Stimulated activated CD4-positive, alpha-beta T cell treated with anti-CD3 and anti-CD28 coated beads, Interleukin-2, amount 100 ng/mL, for 48 hours (primary cell): ENCODE results near the gene PRDX5.

Experiments
- DNase-seq, 2 donors: peaks; one replicate each; pipeline ENCODE4 v3.0.0-alpha.2; 2020

PRDX5 gene

DNA sequence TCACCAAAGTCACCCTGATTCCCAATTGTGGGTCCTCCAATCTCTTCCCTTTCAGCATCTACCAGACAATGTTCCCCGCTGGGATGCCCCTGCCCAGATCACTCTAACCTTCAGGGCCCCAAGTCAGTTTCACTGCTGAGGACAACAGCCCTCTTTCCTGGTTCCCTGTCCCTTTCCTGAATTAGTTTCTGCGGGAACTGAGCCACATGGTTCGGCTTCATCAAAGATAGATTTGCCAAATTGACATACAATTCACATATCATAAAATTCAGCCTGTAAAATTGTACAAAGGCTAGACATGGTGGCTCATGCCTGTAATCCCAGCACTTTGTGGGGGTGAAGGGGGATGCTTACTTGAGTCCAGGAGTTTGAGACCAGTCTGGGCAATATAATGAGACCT lies 10.1 kb downstream of the PRDX5 start:
- no peak for DNase-seq

DNA sequence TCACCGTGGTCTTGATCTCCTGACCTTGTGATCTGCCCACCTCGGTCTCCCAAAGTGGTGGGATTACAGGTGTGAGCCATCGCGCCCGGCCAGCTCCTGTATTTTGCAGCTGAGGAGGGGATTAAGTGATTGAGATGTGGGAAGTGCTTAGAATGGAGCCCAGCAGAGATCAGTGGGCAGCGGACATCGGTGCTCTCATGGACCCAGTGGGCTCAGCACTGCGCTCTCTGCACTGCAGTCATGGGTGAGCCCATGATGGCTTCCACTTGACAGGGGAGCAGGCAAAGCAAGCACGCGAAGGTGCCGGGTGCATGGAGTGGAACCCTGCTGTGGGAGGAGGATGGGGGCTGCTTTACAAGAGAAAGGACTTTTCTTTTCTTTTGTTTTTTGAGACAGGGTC lies 13.0 kb downstream of the PRDX5 start:
- no peak for DNase-seq

DNA sequence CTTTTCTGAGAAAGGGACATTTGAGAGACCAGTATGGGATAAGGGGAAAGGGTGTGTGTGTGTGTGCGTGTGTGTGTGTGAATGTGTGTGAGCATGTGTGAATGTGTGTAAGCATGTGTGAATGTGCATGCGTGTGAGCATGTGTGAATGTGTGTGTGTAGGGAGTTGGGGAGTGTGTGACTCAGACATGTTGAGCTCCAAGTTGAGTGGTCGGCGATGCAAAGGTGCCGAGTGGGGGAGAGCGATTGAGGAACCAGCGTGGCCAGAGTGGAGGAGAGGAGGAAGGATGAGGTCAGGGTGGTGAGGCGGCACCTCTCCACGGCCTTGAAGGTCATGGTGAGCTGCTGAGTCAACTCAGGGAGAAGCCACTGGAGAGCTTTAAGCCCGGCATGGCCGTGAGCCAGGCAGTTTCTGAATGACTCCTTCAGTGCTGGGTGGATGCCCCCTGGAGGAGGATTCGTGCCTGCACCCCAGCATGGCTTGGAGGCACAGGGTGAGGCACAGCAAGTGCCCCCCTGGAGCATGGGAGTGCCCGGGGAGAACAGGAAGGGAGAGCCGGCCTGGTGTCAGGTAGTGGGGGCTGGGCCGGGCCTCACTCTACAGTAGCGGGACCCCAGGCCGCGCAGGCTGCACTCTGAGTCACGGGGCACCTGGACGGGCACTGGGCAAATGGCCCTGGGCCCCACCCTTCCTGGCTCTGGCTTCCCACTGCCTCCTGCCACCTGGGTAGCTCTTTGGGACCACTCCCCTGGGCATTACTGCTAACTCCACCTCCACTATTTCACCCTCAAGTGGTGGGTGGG lies 13.8 kb downstream of the PRDX5 start:
- peak; percentile 67 to 69 for DNase-seq

- no peak for DNase-seq
These were observed 15.6 kb downstream of the PRDX5 start for GRCh38 chr11:64333556-64333955.

- peak in 1 of 2 donors; percentile 46 for DNase-seq
These were observed 17.1 kb downstream of the PRDX5 start for GRCh38 chr11:64334764-64335735.

GRCh38 chr11:64337538-64338249 lies 19.8 kb downstream of the PRDX5 start:
- no peak for DNase-seq

DNA sequence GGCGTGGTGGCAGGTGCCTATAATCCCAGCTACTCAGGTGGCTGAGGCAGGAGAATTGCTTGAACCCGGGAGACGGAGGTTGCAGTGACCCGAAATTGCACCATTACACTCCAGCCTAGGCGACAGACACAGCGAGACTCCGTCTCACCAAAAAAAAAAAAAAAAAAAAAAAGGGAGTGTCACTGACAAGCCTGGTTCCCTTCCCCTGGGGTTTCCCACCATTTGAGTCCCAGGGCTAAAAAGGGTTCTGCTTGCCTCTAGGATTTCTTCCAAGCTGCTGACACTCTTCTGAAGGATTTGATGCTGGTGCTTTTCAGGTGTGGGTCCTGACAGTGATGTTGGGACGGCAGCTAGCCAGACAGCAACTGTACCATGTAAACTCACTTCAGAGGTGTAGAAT lies 20.8 kb downstream of the PRDX5 start:
- no peak for DNase-seq

DNA sequence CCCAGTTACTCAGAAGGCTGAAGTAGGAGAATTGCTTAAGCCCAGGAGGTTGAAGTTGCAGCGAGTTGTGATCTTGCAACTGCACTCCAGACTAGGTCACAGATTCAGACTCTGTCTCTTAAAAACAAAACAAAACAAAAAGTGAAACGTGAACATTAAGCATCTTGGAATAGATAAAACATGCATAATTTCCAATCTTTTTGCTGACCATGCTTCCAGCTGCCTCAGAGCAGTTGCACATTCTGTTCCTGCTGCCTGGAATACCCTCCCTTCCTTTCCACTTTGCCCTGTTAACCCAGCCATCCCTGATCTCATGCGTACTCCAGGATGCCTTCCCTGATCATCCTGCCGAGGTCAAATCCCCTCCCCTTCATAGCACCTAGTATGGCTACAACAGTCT lies 21.4 kb downstream of the PRDX5 start:
- DNase-seq = no peak

- peak; percentile 62 to 74 for DNase-seq
These were observed 22.0 kb downstream of the PRDX5 start, which contains the start of gene CCDC88B for GRCh38 chr11:64339754-64340408. CCDC88B (plus strand) TSS chr11:64340204; CDS start chr11:64340267, 63 bp downstream.

GRCh38 chr11:64340671-64341335 lies 22.9 kb downstream of the PRDX5 start:
- peak; percentile 77 to 89 for DNase-seq

- no peak for DNase-seq
These were observed 23.5 kb downstream of the PRDX5 start for GRCh38 chr11:64341429-64341828.

DNA sequence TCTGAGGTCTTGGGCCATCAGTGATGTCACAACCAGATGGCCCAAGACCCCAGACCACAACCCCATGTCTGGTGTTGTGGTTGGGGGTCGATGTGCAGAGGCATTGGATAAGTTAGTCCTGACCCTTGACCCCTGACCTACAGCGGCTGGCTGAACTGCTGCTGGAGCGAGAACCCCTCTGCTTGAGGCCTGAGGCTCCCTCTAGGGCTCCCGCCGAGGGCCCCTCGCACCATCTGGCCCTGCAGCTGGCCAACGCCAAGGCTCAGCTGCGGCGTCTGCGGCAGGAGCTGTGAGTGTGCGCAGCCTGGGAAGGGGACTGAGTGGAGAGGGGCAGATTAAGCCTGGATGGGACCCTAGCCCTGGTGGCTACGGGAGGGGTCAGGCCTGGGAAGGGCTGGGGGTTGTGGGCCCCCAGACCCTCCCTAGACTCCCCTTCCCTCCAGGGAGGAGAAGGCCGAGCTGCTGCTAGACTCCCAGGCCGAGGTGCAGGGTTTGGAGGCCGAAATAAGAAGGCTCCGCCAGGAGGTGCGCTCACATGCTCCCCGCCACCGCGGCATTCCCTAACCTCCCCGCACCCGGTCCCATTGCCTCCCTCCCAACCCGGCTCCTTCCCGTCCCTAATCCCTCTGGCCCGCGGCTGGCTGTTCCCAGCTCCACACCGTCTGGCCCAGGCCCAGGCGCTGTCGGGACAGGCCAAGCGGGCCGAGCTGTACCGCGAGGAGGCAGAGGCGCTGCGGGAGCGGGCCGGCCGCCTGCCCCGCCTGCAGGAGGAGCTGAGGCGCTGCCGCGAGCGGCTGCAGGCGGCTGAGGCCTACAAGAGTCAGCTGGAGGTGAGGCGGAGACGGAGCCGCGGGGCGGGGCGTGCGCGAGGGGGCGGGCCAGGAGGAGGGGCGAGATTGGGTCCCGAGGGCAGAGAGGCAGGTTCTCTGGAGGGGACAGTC lies 24.2 kb downstream of the PRDX5 start:
- DNase-seq = peak; percentile 93 to 95

DNA sequence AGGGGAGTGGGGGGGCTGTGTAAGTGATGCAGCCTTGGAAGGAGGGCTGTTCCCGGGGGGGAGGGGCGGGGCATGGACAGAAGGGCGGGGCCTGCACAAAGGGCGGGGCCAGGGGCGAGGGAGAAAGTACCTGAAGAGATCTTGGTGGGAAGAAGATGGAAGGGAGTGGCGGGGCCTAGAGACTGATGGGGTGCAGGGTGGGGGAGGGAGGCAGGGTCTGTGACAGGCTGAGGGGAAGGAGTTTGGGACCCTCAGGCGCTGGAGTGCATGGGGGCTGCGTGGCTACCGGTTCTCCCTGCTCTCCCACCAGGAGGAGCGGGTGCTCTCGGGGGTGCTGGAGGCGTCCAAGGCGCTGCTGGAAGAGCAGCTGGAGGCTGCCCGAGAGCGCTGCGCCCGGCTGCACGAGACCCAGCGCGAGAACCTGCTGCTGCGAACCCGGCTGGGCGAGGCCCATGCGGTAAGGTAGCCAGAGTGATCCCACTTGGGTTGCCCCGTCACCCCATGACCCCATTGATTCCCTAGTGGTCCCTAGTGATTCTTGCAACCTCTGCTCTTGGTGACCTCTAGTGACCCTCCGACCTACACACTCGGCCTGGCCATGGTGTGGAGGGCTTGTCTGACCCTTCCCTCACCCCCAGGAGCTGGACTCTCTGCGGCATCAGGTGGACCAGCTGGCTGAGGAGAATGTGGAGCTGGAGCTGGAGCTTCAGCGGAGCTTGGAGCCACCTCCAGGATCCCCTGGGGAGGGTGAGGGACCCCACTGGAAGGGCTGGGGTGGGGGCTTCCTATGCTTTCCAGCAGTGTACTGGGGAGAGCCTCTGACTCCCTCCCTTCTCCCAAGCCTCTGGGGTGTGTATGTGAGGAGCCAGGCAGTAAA lies 25.2 kb downstream of the PRDX5 start:
- DNase-seq = no peak

DNA sequence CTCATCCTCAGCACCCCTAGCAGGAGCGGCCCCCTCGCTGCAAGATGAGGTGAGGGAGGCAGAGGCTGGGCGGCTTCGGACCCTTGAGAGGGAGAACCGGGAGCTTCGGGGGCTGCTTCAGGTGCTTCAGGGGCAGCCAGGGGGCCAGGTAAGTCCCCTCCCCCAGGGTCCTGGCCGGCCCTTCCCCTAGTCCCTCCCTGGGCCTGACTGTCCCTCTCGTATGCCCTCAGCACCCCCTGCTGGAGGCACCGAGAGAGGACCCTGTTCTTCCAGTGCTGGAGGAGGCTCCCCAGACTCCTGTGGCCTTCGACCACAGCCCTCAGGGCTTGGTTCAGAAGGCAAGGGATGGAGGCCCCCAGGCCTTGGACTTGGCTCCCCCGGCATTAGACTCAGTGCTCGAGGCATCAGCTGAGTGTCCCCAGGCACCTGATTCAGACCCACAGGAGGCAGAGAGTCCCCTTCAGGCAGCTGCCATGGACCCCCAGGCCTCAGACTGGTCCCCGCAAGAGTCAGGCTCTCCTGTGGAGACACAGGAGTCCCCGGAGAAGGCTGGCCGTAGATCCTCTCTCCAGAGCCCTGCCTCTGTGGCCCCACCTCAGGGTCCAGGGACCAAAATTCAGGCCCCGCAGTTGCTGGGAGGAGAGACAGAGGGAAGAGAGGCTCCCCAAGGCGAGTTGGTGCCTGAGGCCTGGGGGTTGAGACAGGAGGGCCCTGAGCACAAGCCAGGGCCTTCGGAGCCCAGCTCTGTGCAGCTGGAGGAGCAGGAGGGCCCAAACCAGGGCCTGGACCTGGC lies 26.0 kb downstream of the PRDX5 start:
- DNase-seq = no peak

DNA sequence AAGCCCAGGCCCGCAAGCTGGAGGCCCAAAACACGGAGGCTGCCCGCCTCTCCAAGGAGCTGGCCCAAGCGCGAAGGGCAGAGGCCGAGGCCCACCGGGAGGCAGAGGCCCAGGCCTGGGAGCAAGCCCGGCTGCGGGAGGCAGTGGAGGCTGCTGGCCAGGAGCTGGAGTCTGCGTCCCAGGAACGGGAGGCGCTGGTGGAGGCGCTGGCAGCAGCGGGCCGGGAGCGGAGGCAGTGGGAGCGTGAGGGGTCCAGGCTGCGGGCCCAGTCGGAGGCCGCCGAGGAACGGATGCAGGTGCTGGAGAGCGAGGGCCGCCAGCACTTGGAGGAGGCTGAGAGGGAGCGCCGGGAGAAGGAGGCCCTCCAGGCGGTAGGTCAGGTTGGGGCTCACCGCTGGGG lies 26.9 kb downstream of the PRDX5 start:
- no peak for DNase-seq

DNA sequence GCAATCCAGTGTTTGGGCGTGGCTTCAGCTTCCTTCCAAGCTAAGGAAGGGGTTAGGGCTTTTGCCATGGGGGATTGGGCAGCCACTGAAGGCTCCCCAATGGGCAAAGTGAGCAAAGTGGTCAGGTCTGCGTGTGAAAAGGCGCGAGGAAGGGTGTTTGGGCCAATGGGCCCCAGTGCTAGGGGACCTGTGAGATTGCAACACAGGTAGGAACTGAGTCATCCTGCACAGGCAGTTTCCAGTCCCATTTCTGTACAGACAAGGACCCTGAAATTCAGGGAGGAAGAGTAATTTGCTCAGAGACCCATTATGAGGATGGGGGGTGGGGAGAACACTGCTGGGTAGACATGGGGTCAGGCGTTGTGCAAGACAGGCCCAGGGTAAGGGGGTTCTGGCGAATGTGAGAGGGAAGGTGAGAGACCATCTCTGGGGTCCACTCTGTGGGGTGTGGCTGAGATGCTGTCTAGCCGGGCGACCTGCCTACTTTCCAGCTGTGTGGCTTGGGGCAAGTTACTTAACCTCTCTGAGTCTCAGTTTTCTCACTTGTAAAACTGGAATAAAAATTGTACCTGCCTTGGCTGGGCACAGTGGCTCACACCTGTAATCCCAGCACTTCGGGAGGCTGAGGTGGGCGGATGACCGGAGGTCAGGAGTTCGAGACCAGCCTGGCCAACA lies 29.4 kb downstream of the PRDX5 start:
- DNase-seq = no peak

DNA sequence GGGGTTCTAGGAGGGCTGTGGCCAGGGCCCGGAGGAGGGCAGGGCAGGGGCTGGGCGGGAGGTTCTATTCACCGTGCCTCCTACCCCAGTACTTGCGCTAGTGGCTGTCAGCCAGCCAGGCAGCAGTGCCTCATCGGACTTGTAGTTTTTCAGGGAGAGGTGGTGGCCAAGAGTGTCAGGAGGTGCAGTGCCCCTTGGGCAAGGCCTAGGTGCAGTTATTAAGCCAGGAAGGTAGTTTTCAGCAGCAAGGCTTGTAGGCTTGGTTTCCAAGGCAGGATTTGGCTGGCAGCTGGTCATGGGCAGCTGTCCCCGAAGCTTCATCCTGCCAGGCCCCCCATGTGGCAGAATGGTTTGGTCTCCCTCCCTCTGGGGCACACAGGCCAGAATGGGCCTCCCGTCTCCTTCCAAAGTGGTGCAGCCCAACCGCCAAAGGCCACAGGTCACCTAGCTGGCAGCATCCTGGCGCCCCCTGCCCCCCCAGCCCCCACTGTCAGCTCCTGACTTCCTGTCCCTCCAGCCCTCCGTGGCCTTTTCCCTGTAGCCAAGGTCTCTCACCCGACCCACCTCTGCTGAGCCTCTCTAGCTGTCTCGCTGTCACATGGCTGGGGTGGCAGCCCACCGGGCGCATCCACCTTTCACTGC lies 30.6 kb downstream of the PRDX5 start:
- no peak for DNase-seq

GRCh38 chr11:64349025-64349387 lies 31.1 kb downstream of the PRDX5 start:
- no peak for DNase-seq
